SU-DHL-6 (cell line): Measurements from ENCODE around the gene MEOX2.

Experiments
- H2AFZ ChIP-seq: fragments of 200-600 bp; sonication (generic); 2 replicates; pipeline ENCODE4 v1.6.1; 2014; ENCODE audit warnings: low read depth, mild to moderate bottlenecking, moderate library complexity, mixed read lengths, antibody characterized with exemption, low read length; ENCODE audit not compliant: severe bottlenecking
- H3F3A ChIP-seq: fragments of 200-600 bp; shearing (Covaris generic); 2 replicates; pipeline ENCODE4 v1.6.0; 2016; ENCODE audit warnings: antibody characterized with exemption, mild to moderate bottlenecking; ENCODE audit not compliant: insufficient read depth
- H3K27ac ChIP-seq: fragments of 200-600 bp; sonication (generic); 2 replicates; pipeline ENCODE4 v1.5.1; 2016; ENCODE audit warnings: low read depth, mild to moderate bottlenecking, low read length, moderate library complexity, mixed read lengths
- H3K27me3 ChIP-seq: fragments of 200-600 bp; sonication (generic), shearing (Covaris generic); 2 replicates; pipeline ENCODE4 v1.6.0; 2014; ENCODE audit warnings: mild to moderate bottlenecking, low read length
- H3K36me3 ChIP-seq: fragments of 200-600 bp; sonication (generic); 2 replicates; pipeline ENCODE4 v1.6.1; 2014; ENCODE audit warnings: mild to moderate bottlenecking, low read length, mixed read lengths
- H3K4me2 ChIP-seq: fragments of 300-600, 200-600 bp; shearing (Covaris generic), sonication (generic); 2 replicates; pipeline ENCODE4 v1.6.0; 2014; ENCODE audit warnings: low read length, low read depth, mild to moderate bottlenecking; ENCODE audit not compliant: poor library complexity, severe bottlenecking
- H3K4me3 ChIP-seq: fragments of 200-600 bp; sonication (generic); 2 replicates; pipeline ENCODE4 v1.5.1; 2014; ENCODE audit warnings: antibody characterized with exemption, low read length, mild to moderate bottlenecking, mixed read lengths; ENCODE audit not compliant: insufficient read depth, poor library complexity, severe bottlenecking
- H3K79me2 ChIP-seq: fragments of 200-600 bp; sonication (generic); 2 replicates; pipeline ENCODE4 v1.6.1; 2014; ENCODE audit warnings: mild to moderate bottlenecking, low read length, moderate library complexity; ENCODE audit not compliant: insufficient read depth
- H3K9ac ChIP-seq: fragments of 200-600 bp; sonication (generic); 2 replicates; pipeline ENCODE4 v1.7.0; 2014; ENCODE audit warnings: mild to moderate bottlenecking, low read length
- H3K9me2 ChIP-seq: fragments of 200-600 bp; sonication (generic); replicated peaks from 2 replicates; pipeline ENCODE4 v1.6.1; 2014; ENCODE audit warnings: low read length; ENCODE audit not compliant: insufficient read depth
- H3K9me3 ChIP-seq: fragments of 200-600 bp; sonication (generic); 2 replicates; pipeline ENCODE4 v1.6.1; 2014; ENCODE audit warnings: low read length, mixed read lengths; ENCODE audit not compliant: insufficient read depth
- H4K20me1 ChIP-seq: fragments of 200-600 bp; sonication (generic); 2 replicates; pipeline ENCODE4 v1.6.1; 2014; ENCODE audit warnings: low read depth, mild to moderate bottlenecking, antibody characterized with exemption, low read length, moderate library complexity, mixed read lengths
- EZH2phosphoT487 ChIP-seq: fragments of 200-600 bp; sonication (generic), shearing (Covaris generic); conservative IDR thresholded peaks from 2 replicates; pipeline ENCODE4 v1.6.1; 2018; ENCODE audit warnings: mild to moderate bottlenecking, antibody characterized with exemption, low read length, moderate library complexity, mixed read lengths
- TF ChIP-seq, protein P1 (sequence below): fragments of 200-600 bp; sonication (generic); IDR thresholded peaks from one replicate; pipeline ENCODE4 v1.5.1; 2017; ENCODE audit warnings: antibody characterized with exemption, mild to moderate bottlenecking, low read length, moderate library complexity; ENCODE audit not compliant: insufficient read depth, poor library complexity, severe bottlenecking

The MEOX2 gene

DNA sequence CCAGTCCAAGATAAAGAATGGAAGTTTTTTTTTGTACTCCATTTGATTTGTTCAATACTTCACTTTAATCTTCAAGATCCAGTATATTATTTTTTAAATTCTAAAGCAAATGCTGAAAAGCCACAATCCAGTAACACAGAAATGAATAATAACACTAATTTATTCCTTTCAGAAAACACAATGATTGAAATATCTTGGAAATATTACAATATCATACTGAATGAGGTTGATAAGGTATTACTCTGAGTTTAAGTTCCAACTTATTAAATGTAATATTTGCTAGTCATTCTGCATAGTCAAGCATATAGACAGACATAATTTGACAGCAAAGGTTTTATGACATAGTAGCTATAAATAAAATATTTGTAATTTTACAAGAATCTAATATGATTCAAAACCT, 4.4 kb downstream of the MEOX2 start:
- Histone ChIP-seq H3K4me2 (no peak overlapping the region), H3K36me3 (no peaks in the 10 kb centered on the region), H3K79me2 (no peaks in the 10 kb centered on the region), H2AFZ (no peak overlapping the region), H4K20me1 (no peaks in the 10 kb centered on the region), H3K9me2 (no peaks in the 10 kb centered on the region), H3K4me3 (no peak overlapping the region), H3K27ac (no peak overlapping the region), H3F3A (no peaks in the 10 kb centered on the region), H3K9ac (no peak overlapping the region), H3K27me3 (no peaks in the 10 kb centered on the region), H3K9me3 (no peaks in the 10 kb centered on the region)
- no peak for TF ChIP-seq EZH2phosphoT487
- TF ChIP-seq, protein P1, sequence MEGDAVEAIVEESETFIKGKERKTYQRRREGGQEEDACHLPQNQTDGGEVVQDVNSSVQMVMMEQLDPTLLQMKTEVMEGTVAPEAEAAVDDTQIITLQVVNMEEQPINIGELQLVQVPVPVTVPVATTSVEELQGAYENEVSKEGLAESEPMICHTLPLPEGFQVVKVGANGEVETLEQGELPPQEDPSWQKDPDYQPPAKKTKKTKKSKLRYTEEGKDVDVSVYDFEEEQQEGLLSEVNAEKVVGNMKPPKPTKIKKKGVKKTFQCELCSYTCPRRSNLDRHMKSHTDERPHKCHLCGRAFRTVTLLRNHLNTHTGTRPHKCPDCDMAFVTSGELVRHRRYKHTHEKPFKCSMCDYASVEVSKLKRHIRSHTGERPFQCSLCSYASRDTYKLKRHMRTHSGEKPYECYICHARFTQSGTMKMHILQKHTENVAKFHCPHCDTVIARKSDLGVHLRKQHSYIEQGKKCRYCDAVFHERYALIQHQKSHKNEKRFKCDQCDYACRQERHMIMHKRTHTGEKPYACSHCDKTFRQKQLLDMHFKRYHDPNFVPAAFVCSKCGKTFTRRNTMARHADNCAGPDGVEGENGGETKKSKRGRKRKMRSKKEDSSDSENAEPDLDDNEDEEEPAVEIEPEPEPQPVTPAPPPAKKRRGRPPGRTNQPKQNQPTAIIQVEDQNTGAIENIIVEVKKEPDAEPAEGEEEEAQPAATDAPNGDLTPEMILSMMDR = no peak

DNA sequence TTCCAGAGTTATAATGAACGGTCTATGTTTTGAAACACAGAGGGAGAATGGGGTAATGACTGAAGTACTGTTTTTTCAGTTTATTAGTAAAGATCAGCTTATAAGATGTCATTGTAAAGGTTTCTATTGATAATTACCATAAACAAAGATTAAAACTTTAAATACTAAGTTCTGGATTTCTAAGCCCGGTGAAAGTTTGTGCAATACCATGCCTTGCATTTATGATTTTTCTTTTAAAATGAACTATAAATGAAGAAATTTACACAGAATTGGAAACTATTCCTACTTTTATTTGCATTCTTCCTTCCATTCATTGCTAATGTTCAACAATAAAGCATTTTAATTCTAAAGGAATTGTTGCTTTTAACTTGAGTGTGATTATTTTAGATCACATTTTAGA, 4.9 kb downstream of the MEOX2 start:
- no peaks in the 10 kb centered on the region for H3K36me3 ChIP-seq
- H3K4me2 ChIP-seq = no peak overlapping the region
- H3K9me3 ChIP-seq = no peaks in the 10 kb centered on the region
- H2AFZ ChIP-seq = no peak overlapping the region
- H3K9ac ChIP-seq = no peak overlapping the region
- H3F3A ChIP-seq = no peaks in the 10 kb centered on the region
- H3K79me2 ChIP-seq = no peaks in the 10 kb centered on the region
- H3K4me3 ChIP-seq = no peak overlapping the region
- TF ChIP-seq, protein P1 = no peak
- TF ChIP-seq EZH2phosphoT487 = no peak
- H3K27me3 ChIP-seq = no peaks in the 10 kb centered on the region
- H4K20me1 ChIP-seq = no peaks in the 10 kb centered on the region
- no peak overlapping the region for H3K27ac ChIP-seq
- no peaks in the 10 kb centered on the region for H3K9me2 ChIP-seq

DNA sequence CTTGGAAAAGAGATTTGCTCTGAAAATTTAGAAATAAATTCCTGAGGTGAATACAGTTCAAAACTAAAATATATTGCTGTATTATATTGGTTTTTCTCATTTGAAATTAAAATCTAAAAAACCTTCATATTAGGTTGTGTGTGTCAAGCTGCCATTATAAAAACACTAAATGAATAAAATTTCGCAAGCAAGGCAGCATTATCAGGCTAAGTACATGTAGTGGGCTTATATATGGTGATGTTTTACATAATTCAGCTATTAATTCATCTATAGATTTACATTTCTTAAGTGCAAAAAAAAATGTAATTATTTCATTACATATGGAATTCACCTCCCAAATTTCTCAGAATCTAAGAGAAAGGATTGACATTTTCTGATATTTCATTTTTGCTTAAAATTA, 5.3 kb downstream of the MEOX2 start:
- Histone ChIP-seq H3F3A (no peaks in the 10 kb centered on the region), H3K4me3 (no peak overlapping the region), H4K20me1 (no peaks in the 10 kb centered on the region), H3K9me3 (no peaks in the 10 kb centered on the region), H3K79me2 (no peaks in the 10 kb centered on the region), H3K27ac (no peak overlapping the region), H3K36me3 (no peaks in the 10 kb centered on the region), H3K9me2 (no peaks in the 10 kb centered on the region), H2AFZ (no peak overlapping the region), H3K9ac (no peak overlapping the region), H3K4me2 (no peak overlapping the region), H3K27me3 (no peaks in the 10 kb centered on the region)
- no peak for TF ChIP-seq EZH2phosphoT487
- TF ChIP-seq, protein P1 = no peak
